NCI-H2029 treated with DMSO at 0.1 percent for 48 hours (cell line): ENCODE measurements around the gene TEN1.

Experiments used
- DNase-seq: peaks from one replicate; lab custom pipeline; 2025; lab: John Stamatoyannopoulos, UW

The TEN1 gene

GRCh38 chr17:76007131-76007849 is 28.2 kb downstream of the TEN1 start:
- no peak for DNase-seq

- DNase-seq = no peak
Observed at GRCh38 chr17:76007850-76008165, 28.8 kb downstream of the TEN1 start.

GRCh38 chr17:76008208-76008607 is 29.2 kb downstream of the TEN1 start:
- DNase-seq = no peak

- DNase-seq = no peak
Observed at GRCh38 chr17:76008630-76009425, 29.8 kb downstream of the TEN1 start.

GRCh38 chr17:76009447-76009846 is 30.4 kb downstream of the TEN1 start:
- no peak for DNase-seq

- no peak for DNase-seq
Observed at GRCh38 chr17:76009969-76010661, 31.1 kb downstream of the TEN1 start.

- no peak for DNase-seq
Observed at GRCh38 chr17:76011951-76012350, 32.9 kb downstream of the TEN1 start.

- no peak for DNase-seq
Observed at GRCh38 chr17:76013377-76013932, 34.4 kb downstream of the TEN1 start.

GRCh38 chr17:76014100-76014924 is 35.3 kb downstream of the TEN1 start:
- DNase-seq = peak; percentile 24

- peak; percentile 58 for DNase-seq
Observed at GRCh38 chr17:76014925-76015261, 35.9 kb downstream of the TEN1 start.

GRCh38 chr17:76017481-76018339 is 38.7 kb downstream of the TEN1 start:
- no peak for DNase-seq

- DNase-seq = no peak
Observed at GRCh38 chr17:76018340-76018680, 39.3 kb downstream of the TEN1 start.

- no peak for DNase-seq
Observed at GRCh38 chr17:76018801-76019200, 39.8 kb downstream of the TEN1 start.

- DNase-seq = no peak
Observed at GRCh38 chr17:76019833-76020467, 40.9 kb downstream of the TEN1 start.

GRCh38 chr17:76022285-76022684 is 43.2 kb downstream of the TEN1 start:
- DNase-seq = no peak

- no peak for DNase-seq
Observed at GRCh38 chr17:76022973-76023899, 44.2 kb downstream of the TEN1 start.

GRCh38 chr17:76023900-76024237 is 44.8 kb downstream of the TEN1 start:
- no peak for DNase-seq

- no peak for DNase-seq
Observed at GRCh38 chr17:76024353-76024752, 45.3 kb downstream of the TEN1 start.

- no peak for DNase-seq
Observed at GRCh38 chr17:76025294-76025693, 46.3 kb downstream of the TEN1 start.

- no peak for DNase-seq
Observed at GRCh38 chr17:76026714-76027158, 47.7 kb downstream of the TEN1 start.
